Prostate gland (tissue), 2 donors: ENCODE results near the gene HSDL2. TPM values are rescaled to one million over a fixed set of nuclear protein-coding genes. Genes with fewer than 3 reads are reported as not detected.

Experiments
- DNase-seq: peaks from one replicate; pipeline ENCODE4 v3.0.0-alpha.2; 2019; ENCODE audit warnings: low spot score
- H3K27ac ChIP-seq, 2 donors: fragments of 200-600 bp; sonication (generic); 2 replicates each; pipeline ENCODE4 v1.5.1; 2017 to 2019
- H3K27me3 ChIP-seq: fragments of 200-600 bp; sonication (generic); replicated peaks from 2 replicates; pipeline ENCODE4 v1.5.1; 2019; ENCODE audit not compliant: insufficient read depth
- H3K36me3 ChIP-seq, 2 donors: fragments of 200-600 bp; sonication (generic); 1 replicate in 1 of 2; 2 replicates in 1 of 2; pipeline versions ENCODE4 v1.5.1 to v1.8.1; 2017 to 2019
- H3K4me1 ChIP-seq: fragments of 200-600 bp; sonication (generic); replicated peaks from 2 replicates; pipeline ENCODE4 v1.5.1; 2019
- H3K4me3 ChIP-seq, 2 donors: fragments of 200-600 bp; sonication (generic); 2 replicates each; pipeline ENCODE4 v1.5.1; 2017 to 2019
- H3K9me3 ChIP-seq: fragments of 200-600 bp; sonication (generic); 2 replicates; pipeline ENCODE4 v1.5.1; 2017
- CTCF ChIP-seq, 4 experiments: fragments of 200-600 bp in 2 of 4; fragments of 450-650 bp in 2 of 4; sonication (generic) in 2 of 4; IDR thresholded peaks; 1 replicate in 3 of 4; 2 replicates in 1 of 4; pipeline ENCODE4 v1.5.1; 2016 to 2019; ENCODE audit warnings: antibody characterized with exemption in 4 of 4, mild to moderate bottlenecking in 2 of 4, moderate library complexity in 2 of 4
- POLR2A ChIP-seq: fragments of 450-650 bp; IDR thresholded peaks from one replicate; pipeline ENCODE4 v1.6.1; 2016; ENCODE audit warnings: antibody characterized with exemption, mild to moderate bottlenecking
- POLR2AphosphoS5 ChIP-seq: sonication (generic); formaldehyde crosslinking; IDR thresholded peaks from one replicate; pipeline ENCODE4 v1.6.1; 2017; ENCODE audit warnings: antibody characterized with exemption
- WGBS: methylation state at CpG from one replicate; pipeline ENCODE4 v1.1.5; 2018; 5-methylcytosine and 5-hydroxymethylcytosine counted together
- intact Hi-C: fragments of 100-400 bp; cut with DNase I; formaldehyde crosslinking; loops from one replicate; pipeline ENCODE4 v1.14.2; 2022
- total RNA-seq, 2 donors: library from RNA; depleted of rRNA; stranded (reverse); fragments of >200 nt; gene quantifications; one replicate each; pipeline ENCODE4 v1.1.0, GENCODE V29; 2016

The HSDL2 gene
- total RNA-seq, 2 donors from 2014 or later = 22.2 to 25.2 TPM

GRCh38 chr9:112401175-112401815, 21.4 kb downstream of the HSDL2 start:
- 90% methylated on average over 6 of the region's 6 CpGs for WGBS
- intact Hi-C loops = no loop called here
- TF ChIP-seq POLR2AphosphoS5 = no peak
- no peak for TF ChIP-seq POLR2A
- no peak for TF ChIP-seq CTCF (IDR thresholded peaks at IDR 0.05)

GRCh38 chr9:112403614-112404201, 23.8 kb downstream of the HSDL2 start:
- Histone ChIP-seq H3K27ac (no peak overlapping the region), H3K4me1 (no peaks in the 10 kb centered on the region), H3K36me3 (no peaks in the 10 kb centered on the region), H3K9me3 (no peaks in the 10 kb centered on the region), H3K27me3 (no peaks in the 10 kb centered on the region), H3K4me3 (no peak overlapping the region)
- intact Hi-C loops = no loop called here
- no peak for DNase-seq
- TF ChIP-seq POLR2A = no peak
- TF ChIP-seq CTCF (IDR thresholded peaks at IDR 0.05) = no peak
- TF ChIP-seq POLR2AphosphoS5 = no peak
- 66% methylated on average over 4 of the region's 4 CpGs for WGBS

More at GRCh38 chr9:112401175-112401815, 21.4 kb downstream of the HSDL2 start:
- Histone ChIP-seq H3K27me3 (no peaks in the 10 kb centered on the region), H3K36me3 (no peaks in the 10 kb centered on the region), H3K4me3 (no peak overlapping the region), H3K27ac (no peak overlapping the region), H3K4me1 (no peaks in the 10 kb centered on the region), H3K9me3 (no peaks in the 10 kb centered on the region)
- no peak for DNase-seq

GRCh38 chr9:112404508-112404932, 24.6 kb downstream of the HSDL2 start:
- no peaks in the 10 kb centered on the region for H3K9me3 ChIP-seq
- no peak for DNase-seq
- WGBS = 75% methylated on average over 3 of the region's 3 CpGs
- no peaks in the 10 kb centered on the region for H3K36me3 ChIP-seq
- H3K4me1 ChIP-seq = no peaks in the 10 kb centered on the region
- TF ChIP-seq POLR2AphosphoS5 = no peak
- no peaks in the 10 kb centered on the region for H3K27me3 ChIP-seq
- intact Hi-C loops = no loop called here
- no peak overlapping the region for H3K4me3 ChIP-seq
- H3K27ac ChIP-seq = no peak overlapping the region

GRCh38 chr9:112408275-112408674, 28.4 kb downstream of the HSDL2 start:
- DNase-seq = no peak
- WGBS = 86% methylated on average over 3 of the region's 3 CpGs
- intact Hi-C loops = no loop called here
- no peak overlapping the region for H3K4me3 ChIP-seq
- H3K27ac ChIP-seq = no peak overlapping the region
- no peaks in the 10 kb centered on the region for H3K27me3 ChIP-seq
- TF ChIP-seq CTCF (IDR thresholded peaks at IDR 0.05) (no peak), POLR2AphosphoS5 (no peak), POLR2A (no peak)
- no peaks in the 10 kb centered on the region for H3K4me1 ChIP-seq
- no peaks in the 10 kb centered on the region for H3K9me3 ChIP-seq
- H3K36me3 ChIP-seq = no peaks in the 10 kb centered on the region

- intact Hi-C loops = no loop called here
- Histone ChIP-seq H3K4me1 (no peaks in the 10 kb centered on the region), H3K27me3 (no peaks in the 10 kb centered on the region), H3K4me3 (no peak overlapping the region), H3K27ac (no peak overlapping the region), H3K36me3 (no peaks in the 10 kb centered on the region), H3K9me3 (no peaks in the 10 kb centered on the region)
- DNase-seq = no peak
- 98% methylated on average over 4 of the region's 4 CpGs for WGBS
- TF ChIP-seq CTCF (IDR thresholded peaks at IDR 0.05) = no peak
Observed at GRCh38 chr9:112408819-112409218, 28.9 kb downstream of the HSDL2 start.
